Sigmoid colon (tissue), 7 donors: ENCODE data around the gene EDARADD. TPM values are rescaled to one million over a fixed set of nuclear protein-coding genes. Genes with fewer than 3 reads are reported as not detected.
A peak's percentile ranks its signal among the peaks of the same experiment; 100 is the strongest.

Experiments used
- DNase-seq: peaks from one replicate; pipeline ENCODE4 v3.0.0-alpha.2; 2019
- H3K27ac ChIP-seq, 4 donors: fragments of 200-600 bp; sonication (generic); one replicate each; pipeline ENCODE4 v1.5.1; 2016 to 2019; ENCODE audit warnings: mild to moderate bottlenecking in 1 of 4
- H3K27me3 ChIP-seq, 3 donors: fragments of 200-600 bp; sonication (generic); one replicate each; pipeline ENCODE4 v1.5.1; 2019; ENCODE audit warnings: mild to moderate bottlenecking in 1 of 3
- H3K36me3 ChIP-seq, 4 donors: fragments of 200-600 bp; sonication (generic); one replicate each; pipeline ENCODE4 v1.5.1; 2016 to 2019
- H3K4me1 ChIP-seq, 4 donors: fragments of 200-600 bp; sonication (generic); one replicate each; pipeline ENCODE4 v1.5.1; 2017 to 2019
- H3K4me3 ChIP-seq, 4 donors: fragments of 200-600 bp; sonication (generic); one replicate each; pipeline ENCODE4 v1.5.1; 2017 to 2019; ENCODE audit warnings: mild to moderate bottlenecking in 2 of 4, moderate library complexity in 1 of 4
- H3K9me3 ChIP-seq, 4 donors: fragments of 200-600 bp in 3 of 4; sonication (generic) in 3 of 4; one replicate each; pipeline versions ENCODE4 v1.5.1 to v1.6.1; 2013 to 2019
- EP300 ChIP-seq, 4 donors: sonication (generic); formaldehyde crosslinking; IDR thresholded peaks; one replicate each; pipeline ENCODE4 v1.6.1; 2017; ENCODE audit warnings: antibody characterized with exemption in 4 of 4
- POLR2A ChIP-seq, 2 donors: fragments of 450-650 bp; IDR thresholded peaks; one replicate each; pipeline ENCODE4 v1.6.1; 2016; ENCODE audit warnings: antibody characterized with exemption in 2 of 2, mild to moderate bottlenecking in 2 of 2, moderate library complexity in 2 of 2
- POLR2AphosphoS5 ChIP-seq, 4 donors: sonication (generic); formaldehyde crosslinking; IDR thresholded peaks; one replicate each; pipeline ENCODE4 v1.6.1; 2017; ENCODE audit warnings: antibody characterized with exemption in 4 of 4
- WGBS, 2 donors: extraction: QIAGEN DNeasy Blood & Tissue Kit; methylation state at CpG; one replicate each; pipeline ENCODE4 v1.1.7; 2013; 5-methylcytosine and 5-hydroxymethylcytosine counted together
- intact Hi-C: fragments of 100-400 bp; cut with DNase I; formaldehyde crosslinking; loops from one replicate; pipeline ENCODE4 v1.15.1; 2023
- polyA plus RNA-seq, 3 donors: library from polyadenylated mRNA; stranded (reverse); fragments of 200-250 nt; gene quantifications; one replicate each; pipeline ENCODE4 v1.2.3, GENCODE V29; 2013
- total RNA-seq, 4 donors: library from RNA; depleted of rRNA; stranded (reverse); fragments of >200 nt; gene quantifications; one replicate each; pipeline ENCODE4 v1.1.0, GENCODE V29; 2016
- TF ChIP-seq, protein P1 (sequence below), 4 experiments: fragments of 450-650 bp in 3 of 4; fragments of 200-600 bp in 1 of 4; IDR thresholded peaks; one replicate each; pipeline ENCODE4 v1.5.1; 2016 to 2019; ENCODE audit warnings: antibody characterized with exemption in 4 of 4, mild to moderate bottlenecking in 3 of 4, moderate library complexity in 2 of 4
- donor health status: healthy with polysubstance abuse.
- donor health status: Bipolar disorder and iron deficiency.
- donor health status: healthy.

EDARADD gene
- total RNA-seq (under 1 TPM in 1 of 4 donors, not detected in 3; under 0.01 TPM), polyA plus RNA-seq (under 1 TPM in 1 of 3 donors, not detected in 2; 0.41 TPM)

DNA sequence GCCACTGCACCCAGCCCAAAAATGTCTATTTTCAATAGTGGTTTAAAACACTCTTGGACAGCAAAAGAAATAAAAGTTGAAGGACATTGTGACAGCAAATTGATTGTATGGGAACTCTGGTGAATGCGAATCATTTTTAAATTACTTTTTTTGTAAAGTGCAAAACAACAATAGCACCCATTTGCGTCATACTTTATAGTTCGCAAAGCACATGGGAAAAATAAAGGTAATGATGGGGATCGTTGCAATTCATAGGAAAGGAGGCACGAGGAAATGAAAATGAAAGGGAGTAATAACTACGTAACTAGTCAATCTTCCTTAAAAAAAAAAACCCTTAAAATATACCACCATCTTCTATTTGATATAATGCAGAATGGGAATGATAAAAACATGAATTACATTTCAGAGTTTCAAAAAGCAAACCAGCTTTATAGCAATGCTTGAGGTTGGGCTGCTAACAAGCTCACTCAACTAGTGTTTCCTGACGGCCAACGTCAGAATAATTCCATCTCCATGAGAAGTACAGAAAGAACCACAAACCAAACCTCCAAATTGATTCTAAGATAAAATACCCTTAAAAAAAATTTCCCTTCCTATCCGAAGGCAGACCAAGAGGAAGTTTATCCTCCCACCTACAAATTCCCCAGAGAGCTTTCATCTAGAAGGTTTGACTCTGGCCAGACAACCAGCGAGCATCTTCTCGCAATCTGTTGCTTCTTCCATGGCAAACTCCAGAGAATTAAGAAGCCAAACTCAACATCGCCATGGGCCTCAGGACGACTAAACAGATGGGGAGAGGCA is at the start of gene EDARADD:
TSS of gene EDARADD (plus strand) at position 606 of the 801 bp plus-strand sequence. CDS start at position 765, 159 bp downstream.
- Histone ChIP-seq H3K4me1 (peaks cover 0 to 19% (median 14%) of the 10 kb centered on the region in 4 donors), H3K27me3 (peaks cover 10 to 46% (median 33%) of the 10 kb centered on the region in 3 donors), H3K4me3 (peak within 1 kb of the TSS; percentile 34 to 62 (median 50)), H3K36me3 (no peaks in the 10 kb centered on the region), H3K9me3 (no peaks in the 10 kb centered on the region), H3K27ac (no peak within 1 kb of the TSS)
- intact Hi-C loops, result no loop called here
- no peak for DNase-seq
- TF ChIP-seq, protein P1, sequence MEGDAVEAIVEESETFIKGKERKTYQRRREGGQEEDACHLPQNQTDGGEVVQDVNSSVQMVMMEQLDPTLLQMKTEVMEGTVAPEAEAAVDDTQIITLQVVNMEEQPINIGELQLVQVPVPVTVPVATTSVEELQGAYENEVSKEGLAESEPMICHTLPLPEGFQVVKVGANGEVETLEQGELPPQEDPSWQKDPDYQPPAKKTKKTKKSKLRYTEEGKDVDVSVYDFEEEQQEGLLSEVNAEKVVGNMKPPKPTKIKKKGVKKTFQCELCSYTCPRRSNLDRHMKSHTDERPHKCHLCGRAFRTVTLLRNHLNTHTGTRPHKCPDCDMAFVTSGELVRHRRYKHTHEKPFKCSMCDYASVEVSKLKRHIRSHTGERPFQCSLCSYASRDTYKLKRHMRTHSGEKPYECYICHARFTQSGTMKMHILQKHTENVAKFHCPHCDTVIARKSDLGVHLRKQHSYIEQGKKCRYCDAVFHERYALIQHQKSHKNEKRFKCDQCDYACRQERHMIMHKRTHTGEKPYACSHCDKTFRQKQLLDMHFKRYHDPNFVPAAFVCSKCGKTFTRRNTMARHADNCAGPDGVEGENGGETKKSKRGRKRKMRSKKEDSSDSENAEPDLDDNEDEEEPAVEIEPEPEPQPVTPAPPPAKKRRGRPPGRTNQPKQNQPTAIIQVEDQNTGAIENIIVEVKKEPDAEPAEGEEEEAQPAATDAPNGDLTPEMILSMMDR (IDR thresholded peaks at IDR 0.05), result no peak
- no peak for TF ChIP-seq POLR2A (IDR thresholded peaks at IDR 0.05)
- TF ChIP-seq EP300 (IDR thresholded peaks at IDR 0.05), result no peak
- TF ChIP-seq POLR2AphosphoS5 (IDR thresholded peaks at IDR 0.05), result no peak
- 69 to 81% methylated on average over 13 of the region's 13 CpGs for WGBS, 2 donors

DNA sequence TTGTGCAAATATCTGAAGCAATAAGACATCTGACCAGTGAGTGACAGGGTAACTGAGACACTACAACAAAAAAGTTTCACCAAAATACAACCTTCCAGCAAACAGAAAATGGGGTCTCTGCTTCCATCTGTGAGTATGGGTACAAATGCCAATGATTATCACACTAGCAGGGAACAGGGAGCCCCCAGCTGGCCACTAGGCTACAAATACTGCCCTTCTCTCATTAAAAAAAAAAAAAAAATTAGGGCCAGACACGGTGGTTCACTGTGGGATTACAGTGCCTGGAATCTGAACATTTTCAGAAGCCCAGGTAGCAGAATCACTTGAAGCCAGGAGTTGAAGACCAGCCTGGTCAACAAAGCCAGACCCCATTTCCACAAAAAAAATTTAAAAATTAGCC is 48.4 kb upstream of the EDARADD start:
- no peak for TF ChIP-seq POLR2A (IDR thresholded peaks at IDR 0.05)
- TF ChIP-seq POLR2AphosphoS5 (IDR thresholded peaks at IDR 0.05), result no peak
- no peak for TF ChIP-seq EP300 (IDR thresholded peaks at IDR 0.05)
- TF ChIP-seq, protein P1 (IDR thresholded peaks at IDR 0.05), result no peak
- H3K27me3 ChIP-seq, result no peaks in the 10 kb centered on the region
- H3K4me3 ChIP-seq, result no peak overlapping the region
- 21 to 55% methylated on average over 1 of the region's 1 CpG for WGBS, 2 donors
- intact Hi-C loops, result no loop called here
- no peak overlapping the region for H3K27ac ChIP-seq
- H3K9me3 ChIP-seq, result no peaks in the 10 kb centered on the region
- peaks cover 0 to 15% (median 13%) of the 10 kb centered on the region in 4 donors for H3K4me1 ChIP-seq
- no peak for DNase-seq
- H3K36me3 ChIP-seq, result no peaks in the 10 kb centered on the region

DNA sequence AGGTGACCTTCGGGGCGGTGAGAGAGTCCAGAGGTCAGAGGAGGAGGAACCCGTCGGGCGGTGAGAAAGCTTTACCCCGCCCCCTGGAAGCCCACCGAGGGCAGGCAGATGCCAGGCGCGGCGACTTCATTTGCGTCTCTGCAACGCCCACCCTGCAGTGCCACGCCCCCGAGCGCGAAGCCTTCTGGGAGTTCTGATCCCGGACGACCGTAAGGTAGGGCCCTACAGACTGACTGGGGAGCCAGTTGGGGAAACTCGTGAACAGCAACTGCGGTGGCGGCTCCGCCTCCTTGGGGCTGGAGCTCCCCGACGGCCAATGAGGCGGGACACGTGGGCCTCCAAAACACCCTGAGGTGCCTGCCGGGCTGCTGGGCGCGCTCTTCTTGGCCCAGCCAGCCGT is 46.0 kb upstream of the EDARADD start:
- Histone ChIP-seq H3K27me3 (no peaks in the 10 kb centered on the region), H3K4me3 (no peak overlapping the region), H3K9me3 (no peaks in the 10 kb centered on the region), H3K36me3 (no peaks in the 10 kb centered on the region), H3K4me1 (peaks cover 0 to 7% (median 4%) of the 10 kb centered on the region in 4 donors), H3K27ac (no peak overlapping the region)
- intact Hi-C loops, result no loop called here
- 95% methylated on average over 31 of the region's 31 CpGs for WGBS, 2 donors
- TF ChIP-seq EP300 (IDR thresholded peaks at IDR 0.05) (no peak), POLR2A (IDR thresholded peaks at IDR 0.05) (no peak), POLR2AphosphoS5 (IDR thresholded peaks at IDR 0.05) (no peak)
- TF ChIP-seq, protein P1 (IDR thresholded peaks at IDR 0.05), result no peak
- no peak for DNase-seq

GRCh38 chr1:236350308-236350707 is 43.8 kb upstream of the EDARADD start:
- TF ChIP-seq POLR2A (IDR thresholded peaks at IDR 0.05), result no peak
- no peak for TF ChIP-seq EP300 (IDR thresholded peaks at IDR 0.05)
- TF ChIP-seq, protein P1 (IDR thresholded peaks at IDR 0.05), result no peak
- no peak for TF ChIP-seq POLR2AphosphoS5 (IDR thresholded peaks at IDR 0.05)
- intact Hi-C loops, result no loop called here
- H3K9me3 ChIP-seq, result no peaks in the 10 kb centered on the region
- H3K27me3 ChIP-seq, result no peaks in the 10 kb centered on the region
- H3K4me1 ChIP-seq, result no peaks in the 10 kb centered on the region
- no peaks in the 10 kb centered on the region for H3K36me3 ChIP-seq
- no peak overlapping the region for H3K4me3 ChIP-seq
- DNase-seq, result no peak
- H3K27ac ChIP-seq, result no peak overlapping the region
- 89 to 90% methylated on average over 5 of the region's 5 CpGs for WGBS, 2 donors
